ENCODE data around the gene CNGB1. TPM values are rescaled to one million over a fixed set of nuclear protein-coding genes. Genes with fewer than 3 reads are reported as not detected.

CNGB1 gene
- total RNA-seq, 4 donors from 2014 or later = not detected

GRCh38 chr16:57970319-57970718 lies 609 bp downstream of the CNGB1 start:
- no peak for TF ChIP-seq CTCF (IDR thresholded peaks at IDR 0.05; ENCODE audit: low read depth)

- no peak for TF ChIP-seq CTCF (IDR thresholded peaks at IDR 0.05; ENCODE audit: low read depth)
Measured at GRCh38 chr16:57969451-57970123, 1.3 kb downstream of the CNGB1 start.

GRCh38 chr16:57967916-57968315 lies 3.0 kb downstream of the CNGB1 start:
- no peak for TF ChIP-seq CTCF (IDR thresholded peaks at IDR 0.05; ENCODE audit: low read depth)

- TF ChIP-seq CTCF (IDR thresholded peaks at IDR 0.05; ENCODE audit: low read depth) = no peak
Measured at GRCh38 chr16:57966986-57967385, 3.9 kb downstream of the CNGB1 start.

- TF ChIP-seq CTCF (IDR thresholded peaks at IDR 0.05; ENCODE audit: low read depth) = no peak
Measured at GRCh38 chr16:57966204-57966771, 4.6 kb downstream of the CNGB1 start.

- TF ChIP-seq CTCF (IDR thresholded peaks at IDR 0.05; ENCODE audit: low read depth) = no peak
Measured at GRCh38 chr16:57964157-57964700, 6.7 kb downstream of the CNGB1 start.

- TF ChIP-seq CTCF (IDR thresholded peaks at IDR 0.05; ENCODE audit: low read depth) = no peak
Measured at GRCh38 chr16:57962756-57963155, 8.2 kb downstream of the CNGB1 start.
